NCI-H748 treated with DMSO at 0.1 percent for 48 hours (cell line): ENCODE measurements around the gene JUNB.

Source experiments
- DNase-seq: peaks from one replicate; lab custom pipeline; 2025; lab: John Stamatoyannopoulos, UW

Gene JUNB

DNA sequence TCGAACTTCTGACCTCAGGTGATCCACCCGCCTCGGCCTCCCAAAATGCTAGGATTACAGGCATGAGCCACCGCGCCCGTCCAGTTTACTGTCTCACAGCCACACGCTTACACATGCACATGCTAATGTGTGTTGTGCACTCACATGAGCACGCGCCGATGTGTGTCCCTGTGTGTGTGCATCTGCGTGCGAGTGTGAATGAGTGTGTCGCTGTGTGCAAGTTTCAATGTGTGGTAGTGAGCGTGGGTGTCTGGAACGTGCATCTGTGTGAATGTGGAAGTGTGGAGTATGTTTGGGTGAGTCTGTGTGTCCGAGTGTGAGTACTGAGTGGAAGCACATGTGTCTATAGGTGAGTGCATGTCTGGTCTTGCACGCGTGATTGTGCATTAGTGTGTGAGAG lies 51.2 kb downstream of the JUNB start:
- no peak for DNase-seq
